Bone marrow (tissue), 2 donors: ENCODE measurements around the gene CACNA1I.

Experiments used
- DNase-seq, 2 donors: peaks; one replicate each; lab custom pipeline; 2025; lab: John Stamatoyannopoulos, UW

The CACNA1I gene

DNA sequence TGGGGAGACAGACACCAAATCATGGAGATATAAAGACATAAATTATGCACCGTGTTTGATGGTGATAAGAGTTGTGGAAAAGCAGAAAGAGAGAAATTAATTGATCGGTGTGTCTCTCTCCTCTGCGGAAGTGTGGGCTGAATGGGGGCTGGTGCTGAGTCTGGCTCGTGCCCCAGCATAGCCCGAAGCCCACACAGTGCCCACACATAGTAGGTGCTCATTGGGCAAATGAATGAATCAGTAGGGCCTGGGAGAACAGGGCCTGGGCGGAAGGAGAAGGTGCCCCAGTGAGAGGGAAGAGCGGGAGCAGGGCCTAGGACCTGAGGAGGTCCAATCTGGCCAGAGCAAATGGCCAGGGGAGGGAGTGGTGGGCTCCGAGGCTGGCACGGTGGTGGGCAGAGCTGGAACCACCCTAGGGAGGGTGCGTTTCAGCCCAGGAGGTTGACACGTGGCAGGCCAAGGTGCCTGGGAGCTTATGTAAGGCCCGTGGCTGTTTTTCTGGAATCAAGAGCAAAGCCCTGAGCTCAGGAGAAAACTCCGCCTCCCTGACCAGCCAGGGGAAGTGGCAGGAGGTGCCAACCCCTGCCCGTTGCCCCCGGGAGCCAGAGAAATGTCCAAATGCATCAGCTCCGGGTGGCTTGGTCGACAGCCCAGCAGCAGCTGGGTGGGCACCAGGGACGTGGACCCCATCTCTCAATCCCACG is 2.1 kb upstream of the CACNA1I start:
- DNase-seq = no peak

DNA sequence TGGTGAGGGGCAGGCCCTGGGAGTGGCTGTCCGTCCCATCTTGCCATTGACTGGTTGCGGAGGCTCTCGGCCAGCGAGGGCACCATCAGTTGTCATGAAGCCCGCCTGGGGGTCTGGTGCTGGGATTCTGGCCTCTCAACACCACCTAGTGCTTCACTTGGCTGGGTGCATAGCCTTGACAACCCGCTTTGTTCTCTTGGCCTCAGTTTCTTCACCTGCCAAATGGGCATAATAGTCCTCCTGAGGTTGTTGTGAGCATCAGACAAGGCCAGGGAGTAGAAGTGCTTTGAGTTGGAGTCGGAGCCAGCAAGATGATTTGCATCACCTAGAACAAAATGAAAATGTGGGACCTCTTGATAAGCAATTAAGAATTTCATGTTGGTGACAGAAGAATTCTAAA is 1.5 kb upstream of the CACNA1I start:
- DNase-seq = no peak

DNA sequence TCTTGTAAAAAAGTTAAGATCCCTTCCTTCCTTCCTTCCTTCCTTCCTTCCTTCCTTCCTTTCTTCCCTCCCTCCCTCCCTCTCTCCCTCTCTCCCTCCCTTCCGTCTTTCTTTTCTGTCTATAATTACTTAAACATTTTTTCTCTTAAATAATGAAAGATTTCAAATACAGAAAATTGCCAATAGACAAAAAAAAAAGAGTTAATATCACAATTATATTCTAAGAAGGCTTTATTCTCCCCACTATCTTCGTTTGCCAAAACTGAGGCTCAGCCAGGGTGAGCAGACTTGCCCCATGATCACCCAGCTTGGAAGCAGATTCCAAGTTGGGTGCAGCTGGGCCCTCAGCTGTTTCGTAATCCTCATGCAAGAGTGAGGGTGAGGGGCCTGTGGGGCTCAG is 327 bp upstream of the CACNA1I start:
- DNase-seq = no peak

DNA sequence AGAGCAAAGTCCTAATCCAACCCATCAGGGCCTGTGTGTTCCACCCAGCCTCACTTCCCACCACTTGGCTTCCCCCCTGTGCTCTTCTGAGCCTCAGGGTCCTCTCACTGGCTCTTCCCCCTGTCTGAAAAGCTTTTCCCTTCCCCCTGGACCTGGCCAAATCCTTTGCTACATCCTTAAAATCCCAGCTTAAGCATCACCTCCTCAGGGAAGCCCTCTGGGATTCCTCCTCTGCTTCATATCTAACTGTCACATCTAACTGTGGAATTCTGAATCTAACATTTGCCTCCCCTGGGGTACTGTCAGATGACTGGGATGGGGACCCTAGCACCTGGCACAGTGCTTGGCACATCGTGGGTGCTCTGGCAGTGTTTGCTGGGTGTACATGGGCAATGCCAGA is 985 bp downstream of the CACNA1I start:
- no peak for DNase-seq

DNA sequence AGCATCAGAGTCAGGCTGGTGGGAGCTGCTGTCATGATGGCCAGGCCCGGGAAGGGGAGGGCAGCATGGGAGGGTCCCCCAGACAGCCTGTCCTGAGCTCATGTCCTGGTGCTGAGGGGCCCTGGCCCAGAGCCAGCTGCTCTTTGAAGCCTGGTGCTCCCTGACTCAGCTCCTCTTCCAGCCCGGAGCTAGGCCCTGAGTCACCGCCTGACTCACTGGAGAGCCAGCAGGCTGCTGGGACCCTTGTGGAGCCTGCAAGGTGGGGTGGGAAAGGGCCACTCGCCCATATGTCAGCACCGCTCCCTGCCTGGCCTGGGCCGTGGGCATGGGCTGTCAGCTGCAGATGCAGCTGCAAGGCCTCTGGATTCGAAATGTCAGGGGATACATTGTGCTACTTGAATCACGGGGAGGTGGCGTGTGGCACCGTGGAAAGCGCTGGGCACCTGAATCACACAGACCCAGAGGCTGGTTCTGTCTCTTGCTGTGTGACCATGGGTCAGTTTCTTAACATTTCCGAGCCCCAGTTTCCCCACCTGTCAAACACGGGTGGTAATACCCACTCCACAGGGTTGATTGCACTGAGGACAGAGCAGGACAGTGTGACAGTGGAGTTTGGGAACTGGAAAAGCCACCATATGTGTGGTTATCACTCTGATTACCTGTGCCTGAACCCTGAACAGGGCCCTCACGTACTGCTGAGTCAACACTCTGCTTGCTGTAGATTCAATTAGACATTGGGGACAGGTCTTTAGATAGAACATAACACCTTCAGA is 4.4 kb downstream of the CACNA1I start:
- no peak for DNase-seq

DNA sequence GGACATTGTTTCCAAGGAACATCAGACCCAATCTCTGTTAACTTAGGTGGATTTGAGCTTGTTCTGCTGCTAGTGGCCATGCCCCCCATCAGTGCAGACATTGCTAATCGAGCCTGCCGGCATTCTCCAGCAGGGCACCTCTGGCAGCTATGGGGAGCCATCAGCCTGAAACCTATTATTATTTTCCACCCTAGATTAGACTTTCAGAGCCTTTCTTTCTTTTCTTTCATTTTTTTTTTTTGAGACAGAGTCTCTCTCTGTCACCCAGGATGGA is 4.9 kb downstream of the CACNA1I start:
- no peak for DNase-seq

DNA sequence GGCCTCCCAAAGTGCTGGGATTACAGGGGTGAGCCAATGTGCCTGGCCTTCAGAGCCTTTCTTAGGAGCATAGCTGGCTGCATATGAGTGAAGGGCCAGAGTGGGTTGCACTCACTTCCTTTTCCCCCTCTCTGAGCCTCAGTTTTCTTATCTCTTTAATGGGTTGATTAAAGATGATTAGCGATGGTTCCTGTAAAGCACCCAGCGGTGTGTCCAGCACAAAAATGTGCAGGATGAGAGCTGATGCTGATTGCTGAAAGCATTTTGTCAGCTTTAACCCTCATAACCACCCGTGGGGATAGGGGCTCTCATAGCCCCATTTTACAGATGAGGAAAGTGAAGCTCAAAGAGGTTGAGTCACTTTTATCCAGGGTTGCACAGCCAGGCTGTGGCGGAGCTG is 5.5 kb downstream of the CACNA1I start:
- no peak for DNase-seq

DNA sequence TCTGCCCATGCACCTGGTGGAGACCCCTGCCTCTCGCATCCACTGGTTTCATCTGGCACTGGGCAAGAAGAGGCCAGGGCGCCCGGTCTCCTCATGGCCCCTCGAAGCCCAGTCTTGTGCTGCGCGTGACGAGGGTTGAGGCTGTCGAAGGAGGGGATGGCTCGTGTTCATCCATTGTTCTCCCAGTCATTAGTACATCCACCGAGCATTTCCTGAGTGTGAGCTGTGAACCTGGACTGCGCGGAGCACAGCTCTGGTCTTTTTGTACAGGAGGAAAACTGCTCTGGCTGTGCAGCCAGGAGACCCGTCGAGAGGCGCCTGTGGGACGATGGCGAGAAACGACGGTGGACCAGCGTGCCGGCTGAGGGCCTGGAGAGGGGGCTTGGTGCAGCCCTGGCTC is 6.8 kb downstream of the CACNA1I start:
- no peak for DNase-seq

- no peak for DNase-seq
Measured at GRCh38 chr22:39577900-39578299, 7.3 kb downstream of the CACNA1I start.

- no peak for DNase-seq
Measured at GRCh38 chr22:39580006-39580441, 9.5 kb downstream of the CACNA1I start.

GRCh38 chr22:39580795-39581194 is 10.2 kb downstream of the CACNA1I start:
- DNase-seq = no peak

DNA sequence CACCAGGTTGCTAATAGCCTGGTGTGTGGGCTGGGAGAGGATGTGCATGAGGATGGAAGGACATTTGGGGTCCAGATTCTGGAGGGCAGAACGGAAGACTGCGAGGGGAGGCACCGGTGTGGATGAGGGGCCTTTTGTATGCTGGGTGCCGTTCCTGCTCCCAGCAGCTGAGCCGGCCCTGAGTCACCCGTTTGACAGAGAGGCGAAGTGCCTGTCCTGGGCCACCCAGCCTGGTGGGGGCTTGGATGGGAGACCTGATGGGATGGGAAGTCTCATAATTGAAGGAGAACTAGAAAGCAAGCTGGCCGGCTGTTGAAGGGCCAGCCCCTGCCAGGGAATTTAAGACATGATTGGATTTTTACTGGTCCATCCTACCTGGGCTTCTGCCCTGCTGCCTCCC is 10.8 kb downstream of the CACNA1I start:
- DNase-seq = no peak

- no peak for DNase-seq
Measured at GRCh38 chr22:39583066-39583667, 12.6 kb downstream of the CACNA1I start.

- no peak for DNase-seq
Measured at GRCh38 chr22:39589875-39590274, 19.3 kb downstream of the CACNA1I start.

DNA sequence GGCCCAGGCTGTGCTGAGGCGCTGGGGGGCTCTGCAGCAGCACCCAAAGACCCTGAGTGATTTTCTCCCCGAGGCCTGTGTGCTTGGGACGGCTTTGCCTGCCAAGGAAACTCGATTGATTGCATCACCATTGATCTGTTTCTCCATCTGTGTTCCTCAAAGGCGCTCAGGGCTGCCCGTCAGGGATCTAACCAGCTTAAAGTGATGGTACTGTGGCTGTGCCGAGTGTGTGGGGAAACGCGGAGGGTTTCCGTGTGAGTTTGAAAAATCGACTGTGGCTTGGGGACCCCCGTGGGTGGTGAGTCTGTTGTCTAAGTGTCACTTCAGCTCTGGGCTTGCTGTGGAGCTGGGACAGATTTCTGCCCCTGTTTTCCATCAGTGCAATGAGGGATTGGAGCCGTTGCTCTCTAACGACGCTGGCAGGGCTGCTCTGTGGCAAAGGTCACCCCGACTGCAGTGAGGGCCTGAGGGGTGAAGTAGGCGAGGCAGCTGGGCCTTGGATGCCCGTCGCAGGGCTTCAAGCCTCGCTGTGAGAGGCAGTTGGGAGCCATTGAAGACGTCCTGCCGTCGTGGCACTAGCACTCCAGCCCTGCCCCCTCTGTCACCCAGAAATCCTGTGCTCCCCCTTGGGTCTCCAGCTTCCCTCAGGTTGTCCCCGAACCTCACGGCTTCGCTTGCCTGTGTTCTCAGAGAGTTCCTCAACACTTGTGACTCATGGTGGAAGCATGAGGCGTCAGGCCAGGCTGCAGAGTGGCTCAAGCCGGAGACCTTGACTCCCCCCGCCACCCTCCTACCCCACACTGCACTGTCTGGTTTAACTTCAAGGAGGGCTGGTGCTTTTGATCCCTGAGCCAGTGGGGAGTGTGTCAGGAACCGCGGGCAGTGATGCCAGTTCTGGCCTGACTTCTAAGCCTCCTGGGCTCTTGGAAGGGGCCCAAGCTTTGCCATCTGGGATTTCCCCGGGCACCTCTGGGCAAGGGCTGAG is 21.8 kb downstream of the CACNA1I start:
- no peak for DNase-seq

DNA sequence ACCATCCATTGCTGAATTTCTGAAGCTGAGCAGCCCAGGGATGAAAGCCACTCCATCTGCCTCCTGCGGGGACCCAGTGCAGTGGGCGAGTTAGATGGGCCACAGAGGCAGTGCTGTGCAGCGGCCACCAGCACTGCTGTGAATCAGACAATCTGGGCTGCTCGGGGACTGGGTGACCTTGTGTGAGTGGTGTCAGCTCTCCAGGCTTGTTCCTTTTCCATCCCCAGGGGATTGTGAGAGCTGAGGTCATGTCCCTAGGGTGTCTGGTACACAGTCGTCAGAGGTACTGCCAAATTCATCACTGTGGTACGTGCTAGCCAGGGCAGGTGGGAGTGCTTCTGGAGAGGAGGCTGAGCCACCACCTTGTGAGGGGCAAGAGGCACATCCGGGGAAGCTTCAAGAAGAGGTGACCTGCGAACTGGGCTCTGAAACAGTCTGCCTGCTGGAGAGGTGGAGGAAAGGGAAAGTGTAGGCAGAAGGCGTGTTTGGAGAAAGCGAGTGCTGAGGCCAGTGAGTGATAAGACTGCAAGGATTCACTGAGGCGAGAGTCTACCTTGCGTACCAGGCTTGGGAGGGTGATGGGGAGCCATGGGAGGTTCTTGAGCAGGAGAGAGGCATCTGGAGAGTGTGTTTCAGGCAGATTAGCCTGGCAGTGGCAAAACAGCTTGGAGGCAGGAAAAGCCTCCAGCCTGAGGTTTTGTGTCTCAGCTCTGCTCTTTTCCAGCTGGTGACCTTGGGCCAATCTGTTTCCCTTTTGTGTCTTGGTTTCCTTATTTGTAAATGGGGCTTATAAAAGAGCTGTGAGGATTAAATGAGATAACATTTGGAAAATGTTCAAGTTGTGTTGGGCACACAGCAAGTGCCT is 22.7 kb downstream of the CACNA1I start:
- no peak for DNase-seq

DNA sequence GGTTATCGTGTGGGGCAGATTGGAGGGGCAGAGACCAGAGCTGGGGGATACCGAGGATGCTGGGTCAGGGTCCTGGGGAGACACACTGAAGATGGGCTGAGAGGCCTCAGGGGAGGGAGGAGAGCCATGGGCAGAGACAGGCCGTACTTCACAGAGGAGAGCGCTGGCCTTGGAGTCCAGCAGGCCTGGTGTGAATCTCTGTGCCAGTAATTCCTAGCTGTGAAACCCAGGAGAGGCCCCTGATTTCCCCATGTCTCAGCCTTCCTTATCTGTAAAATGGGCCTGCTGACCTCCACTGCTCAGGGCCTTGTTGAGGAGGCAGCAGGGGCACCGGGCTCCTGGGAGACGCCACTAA is 23.4 kb downstream of the CACNA1I start:
- DNase-seq = no peak

DNA sequence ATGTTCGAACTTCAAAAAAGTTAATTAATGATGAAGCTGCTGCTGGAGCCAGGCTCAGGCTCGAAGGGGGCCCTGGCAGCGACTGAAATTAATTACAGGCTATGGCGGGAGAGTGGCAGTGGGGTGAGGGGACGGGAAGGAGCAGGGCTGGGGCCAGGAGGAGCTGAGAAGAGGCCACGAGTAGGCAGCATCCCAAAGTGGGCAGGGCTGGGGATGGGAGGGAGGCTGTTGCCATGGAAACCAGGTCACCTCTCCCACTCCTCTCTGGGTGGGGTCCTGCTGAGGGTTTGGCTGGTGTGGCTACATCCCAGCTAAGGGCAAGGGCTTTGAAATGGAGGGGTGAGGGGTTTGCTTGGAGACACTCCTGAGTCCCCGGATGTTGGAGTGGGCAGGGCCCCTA is 23.9 kb downstream of the CACNA1I start:
- no peak for DNase-seq

- no peak for DNase-seq
Measured at GRCh38 chr22:39595622-39596172, 25.1 kb downstream of the CACNA1I start.

GRCh38 chr22:39596601-39597000 is 26.0 kb downstream of the CACNA1I start:
- DNase-seq = no peak

GRCh38 chr22:39597236-39597869 is 26.8 kb downstream of the CACNA1I start:
- DNase-seq = no peak
